SK-N-SH treated with all-trans-retinoic acid at 6 μM for 48 hours (cell line): Measurements from ENCODE around the gene BCL2L13.

ENCODE experiments used
- ATAC-seq: fragments of 200-7000 bp; cut with Tn5 transposase; 3 replicates; pipeline ENCODE4 v1.9.1; 2020; ENCODE audit warnings: mild to moderate bottlenecking, moderate library complexity
- BACH2 ChIP-seq: fragments of 250-450 bp; sonication (Bioruptor Pico); IDR thresholded peaks from 2 replicates; pipeline ENCODE4 v1.9.0; 2021; ENCODE audit warnings: mild to moderate bottlenecking, borderline replicate concordance
- ESRRG ChIP-seq: fragments of 250-450 bp; sonication (Bioruptor Pico); IDR thresholded peaks from 2 replicates; pipeline ENCODE4 v1.6.1; 2021; ENCODE audit warnings: mild to moderate bottlenecking
- GLIS3 ChIP-seq: fragments of 250-450 bp; sonication (Bioruptor Pico); IDR thresholded peaks from 2 replicates; pipeline ENCODE4 v1.5.0; 2020; ENCODE audit warnings: mild to moderate bottlenecking, moderate library complexity
- ISL1 ChIP-seq: fragments of 250-450 bp; sonication (Bioruptor Pico); IDR thresholded peaks from 2 replicates; pipeline ENCODE4 v2.1.2; 2022; ENCODE audit warnings: mild to moderate bottlenecking, moderate library complexity
- PATZ1 ChIP-seq: fragments of 250-450 bp; sonication (Bioruptor Pico); IDR thresholded peaks from 2 replicates; pipeline ENCODE4 v1.8.0; 2020; ENCODE audit warnings: mild to moderate bottlenecking, moderate library complexity, borderline replicate concordance
- PPARA ChIP-seq: fragments of 250-450 bp; sonication (Bioruptor Pico); IDR thresholded peaks from 2 replicates; pipeline ENCODE4 v1.5.0; 2020; ENCODE audit warnings: mild to moderate bottlenecking, borderline replicate concordance
- RARB ChIP-seq: fragments of 250-450 bp; sonication (Bioruptor Pico); IDR thresholded peaks from 2 replicates; pipeline ENCODE4 v1.8.0; 2021; ENCODE audit warnings: mild to moderate bottlenecking, moderate library complexity
- SNAI2 ChIP-seq: fragments of 250-450 bp; sonication (Bioruptor Pico); IDR thresholded peaks from 2 replicates; pipeline ENCODE4 v1.5.0; 2020; ENCODE audit warnings: mild to moderate bottlenecking, moderate library complexity
- TCF4 ChIP-seq: fragments of 250-450 bp; sonication (Bioruptor Pico); IDR thresholded peaks from 2 replicates; pipeline ENCODE4 v1.8.0; 2021; ENCODE audit warnings: mild to moderate bottlenecking, moderate library complexity, borderline replicate concordance
- TOX ChIP-seq: fragments of 250-450 bp; sonication (Bioruptor Pico); IDR thresholded peaks from 2 replicates; pipeline ENCODE4 v1.8.0; 2021; ENCODE audit warnings: mild to moderate bottlenecking, moderate library complexity, borderline replicate concordance
- ZC3H10 ChIP-seq: fragments of 250-450 bp; sonication (Bioruptor Pico); IDR thresholded peaks from 2 replicates; pipeline ENCODE4 v1.5.1; 2021; ENCODE audit warnings: mild to moderate bottlenecking, moderate library complexity
- ZFP3 ChIP-seq: fragments of 250-450 bp; sonication (Bioruptor Pico); IDR thresholded peaks from 2 replicates; pipeline ENCODE4 v1.5.0; 2020; ENCODE audit warnings: mild to moderate bottlenecking, moderate library complexity
- ZFP30 ChIP-seq: fragments of 450-650 bp; formaldehyde crosslinking; IDR thresholded peaks from 2 replicates; pipeline ENCODE4 v1.5.0; 2022; ENCODE audit warnings: mild to moderate bottlenecking, moderate library complexity
- ZNF565 ChIP-seq: fragments of 450-650 bp; formaldehyde crosslinking; conservative IDR thresholded peaks from 2 replicates; pipeline ENCODE4 v1.5.0; 2020; ENCODE audit warnings: low read depth, mild to moderate bottlenecking, moderate library complexity
- ZNF70 ChIP-seq: fragments of 450-650 bp; formaldehyde crosslinking; IDR thresholded peaks from 2 replicates; pipeline ENCODE4 v1.5.0; 2020; ENCODE audit warnings: mild to moderate bottlenecking, moderate library complexity
- TF ChIP-seq, protein P1 (sequence below): fragments of 250-450 bp; sonication (Bioruptor Pico); IDR thresholded peaks from 2 replicates; pipeline ENCODE4 v1.5.0; 2020; ENCODE audit warnings: mild to moderate bottlenecking, moderate library complexity
- TF ChIP-seq, protein P2 (sequence below): fragments of 250-450 bp; sonication (Bioruptor Pico); IDR thresholded peaks from 2 replicates; pipeline ENCODE4 v1.8.0; 2021; ENCODE audit warnings: low read depth, mild to moderate bottlenecking, moderate library complexity, borderline replicate concordance
- TF ChIP-seq, protein P3 (sequence below): fragments of 250-450 bp; sonication (Bioruptor Pico); IDR thresholded peaks from 2 replicates; pipeline ENCODE4 v1.5.1; 2020; ENCODE audit warnings: low read depth, mild to moderate bottlenecking, moderate library complexity

Gene BCL2L13

DNA sequence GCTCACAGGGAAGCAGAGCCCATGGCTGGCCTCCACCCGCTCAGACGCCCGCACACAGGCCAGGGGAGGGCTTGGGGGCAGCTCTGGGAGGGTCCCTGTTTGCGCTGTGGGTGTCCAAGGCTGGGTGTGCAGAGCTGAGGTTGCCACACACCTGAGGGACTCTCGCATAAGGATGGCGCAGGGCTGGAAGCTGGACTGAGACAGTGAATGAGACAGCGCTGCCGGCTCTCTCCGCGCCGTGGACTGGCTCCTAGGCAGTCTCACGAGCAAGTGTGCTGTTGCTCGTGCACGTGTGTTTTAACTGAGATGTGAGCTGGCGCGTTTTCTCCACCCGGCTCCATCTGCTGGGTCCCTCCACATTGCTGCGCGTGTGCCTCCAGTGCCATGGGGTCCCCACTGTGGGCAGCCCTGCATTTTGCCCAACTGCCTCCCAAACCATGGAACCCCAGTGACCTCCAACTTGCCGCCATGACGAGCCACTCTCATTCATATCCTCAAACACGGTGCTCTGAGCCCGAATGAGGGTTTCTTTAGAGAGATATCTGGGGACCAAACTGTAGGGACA, 139.9 kb downstream of the BCL2L13 start:
- no peak for ATAC-seq
- TF ChIP-seq PATZ1 (CRISPR knock-in tag) (no peak), PPARA (CRISPR knock-in tag) (no peak), ZNF70 (no peak), ESRRG (CRISPR knock-in tag) (no peak), ZNF565 (CRISPR knock-in tag) (no peak), ZC3H10 (CRISPR knock-in tag) (no peak)
- TF ChIP-seq, protein P1, sequence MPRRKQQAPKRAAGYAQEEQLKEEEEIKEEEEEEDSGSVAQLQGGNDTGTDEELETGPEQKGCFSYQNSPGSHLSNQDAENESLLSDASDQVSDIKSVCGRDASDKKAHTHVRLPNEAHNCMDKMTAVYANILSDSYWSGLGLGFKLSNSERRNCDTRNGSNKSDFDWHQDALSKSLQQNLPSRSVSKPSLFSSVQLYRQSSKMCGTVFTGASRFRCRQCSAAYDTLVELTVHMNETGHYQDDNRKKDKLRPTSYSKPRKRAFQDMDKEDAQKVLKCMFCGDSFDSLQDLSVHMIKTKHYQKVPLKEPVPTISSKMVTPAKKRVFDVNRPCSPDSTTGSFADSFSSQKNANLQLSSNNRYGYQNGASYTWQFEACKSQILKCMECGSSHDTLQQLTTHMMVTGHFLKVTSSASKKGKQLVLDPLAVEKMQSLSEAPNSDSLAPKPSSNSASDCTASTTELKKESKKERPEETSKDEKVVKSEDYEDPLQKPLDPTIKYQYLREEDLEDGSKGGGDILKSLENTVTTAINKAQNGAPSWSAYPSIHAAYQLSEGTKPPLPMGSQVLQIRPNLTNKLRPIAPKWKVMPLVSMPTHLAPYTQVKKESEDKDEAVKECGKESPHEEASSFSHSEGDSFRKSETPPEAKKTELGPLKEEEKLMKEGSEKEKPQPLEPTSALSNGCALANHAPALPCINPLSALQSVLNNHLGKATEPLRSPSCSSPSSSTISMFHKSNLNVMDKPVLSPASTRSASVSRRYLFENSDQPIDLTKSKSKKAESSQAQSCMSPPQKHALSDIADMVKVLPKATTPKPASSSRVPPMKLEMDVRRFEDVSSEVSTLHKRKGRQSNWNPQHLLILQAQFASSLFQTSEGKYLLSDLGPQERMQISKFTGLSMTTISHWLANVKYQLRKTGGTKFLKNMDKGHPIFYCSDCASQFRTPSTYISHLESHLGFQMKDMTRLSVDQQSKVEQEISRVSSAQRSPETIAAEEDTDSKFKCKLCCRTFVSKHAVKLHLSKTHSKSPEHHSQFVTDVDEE (CRISPR knock-in tag): no peak
- TF ChIP-seq, protein P2, sequence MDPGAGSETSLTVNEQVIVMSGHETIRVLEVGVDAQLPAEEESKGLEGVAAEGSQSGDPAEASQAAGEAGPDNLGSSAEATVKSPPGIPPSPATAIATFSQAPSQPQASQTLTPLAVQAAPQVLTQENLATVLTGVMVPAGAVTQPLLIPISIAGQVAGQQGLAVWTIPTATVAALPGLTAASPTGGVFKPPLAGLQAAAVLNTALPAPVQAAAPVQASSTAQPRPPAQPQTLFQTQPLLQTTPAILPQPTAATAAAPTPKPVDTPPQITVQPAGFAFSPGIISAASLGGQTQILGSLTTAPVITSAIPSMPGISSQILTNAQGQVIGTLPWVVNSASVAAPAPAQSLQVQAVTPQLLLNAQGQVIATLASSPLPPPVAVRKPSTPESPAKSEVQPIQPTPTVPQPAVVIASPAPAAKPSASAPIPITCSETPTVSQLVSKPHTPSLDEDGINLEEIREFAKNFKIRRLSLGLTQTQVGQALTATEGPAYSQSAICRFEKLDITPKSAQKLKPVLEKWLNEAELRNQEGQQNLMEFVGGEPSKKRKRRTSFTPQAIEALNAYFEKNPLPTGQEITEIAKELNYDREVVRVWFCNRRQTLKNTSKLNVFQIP: no peak

DNA sequence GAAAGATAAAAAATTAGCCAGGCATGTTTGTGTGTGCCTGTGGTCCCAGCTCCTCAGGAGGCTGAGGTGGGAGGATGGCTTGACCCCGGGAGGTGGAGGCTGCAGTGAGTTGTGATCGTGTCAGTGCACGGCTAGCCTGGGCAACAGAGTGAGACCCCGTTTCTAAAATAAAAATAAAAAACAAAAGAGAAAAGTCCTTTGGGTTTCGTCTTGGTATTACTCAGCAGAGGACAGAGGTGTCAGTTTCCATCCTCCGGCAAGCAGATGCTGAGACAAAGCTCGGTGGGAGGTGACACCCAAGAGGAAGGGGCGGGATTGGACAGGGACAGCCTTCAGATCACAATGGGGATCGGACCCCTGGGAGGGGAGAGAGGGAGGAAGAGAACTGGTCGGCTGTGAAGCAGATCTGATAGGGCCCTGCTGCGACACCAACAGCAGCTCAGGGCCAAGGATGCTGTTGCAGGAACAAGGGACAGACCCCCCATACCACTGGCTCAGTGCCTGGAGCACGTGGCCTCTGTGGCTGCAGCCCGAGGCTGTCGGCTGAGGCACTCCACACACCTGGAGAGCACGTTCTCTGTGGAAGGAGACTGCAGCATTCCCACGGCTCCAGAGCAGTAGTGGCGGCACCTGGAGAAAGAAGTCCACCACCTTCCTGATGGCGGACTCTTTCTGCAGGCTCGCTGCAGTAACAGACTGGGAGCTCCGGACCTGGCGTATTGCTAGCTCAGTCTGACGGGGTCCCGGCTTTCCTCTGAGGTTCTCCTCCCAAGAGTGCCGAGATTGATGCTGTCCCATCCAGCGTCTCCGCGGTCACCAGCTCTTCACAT, 140.9 kb downstream of the BCL2L13 start:
- TF ChIP-seq, protein P3, sequence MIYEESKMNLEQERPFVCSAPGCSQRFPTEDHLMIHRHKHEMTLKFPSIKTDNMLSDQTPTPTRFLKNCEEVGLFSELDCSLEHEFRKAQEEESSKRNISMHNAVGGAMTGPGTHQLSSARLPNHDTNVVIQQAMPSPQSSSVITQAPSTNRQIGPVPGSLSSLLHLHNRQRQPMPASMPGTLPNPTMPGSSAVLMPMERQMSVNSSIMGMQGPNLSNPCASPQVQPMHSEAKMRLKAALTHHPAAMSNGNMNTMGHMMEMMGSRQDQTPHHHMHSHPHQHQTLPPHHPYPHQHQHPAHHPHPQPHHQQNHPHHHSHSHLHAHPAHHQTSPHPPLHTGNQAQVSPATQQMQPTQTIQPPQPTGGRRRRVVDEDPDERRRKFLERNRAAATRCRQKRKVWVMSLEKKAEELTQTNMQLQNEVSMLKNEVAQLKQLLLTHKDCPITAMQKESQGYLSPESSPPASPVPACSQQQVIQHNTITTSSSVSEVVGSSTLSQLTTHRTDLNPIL (CRISPR knock-in tag): no peak
- TF ChIP-seq ZFP3 (CRISPR knock-in tag) (no peak), BACH2 (CRISPR knock-in tag) (no peak), GLIS3 (CRISPR knock-in tag) (no peak), SNAI2 (CRISPR knock-in tag) (no peak), TOX (CRISPR knock-in tag) (no peak), RARB (no peak), ZC3H10 (CRISPR knock-in tag) (no peak), ZFP30 (no peak), PATZ1 (CRISPR knock-in tag) (no peak), ESRRG (CRISPR knock-in tag) (no peak), PPARA (CRISPR knock-in tag) (no peak), ZNF565 (CRISPR knock-in tag) (no peak), ISL1 (CRISPR knock-in tag) (no peak), TCF4 (no peak)
- TF ChIP-seq, protein P2: no peak
- TF ChIP-seq, protein P1 (CRISPR knock-in tag): no peak

More for the DNA sequence above, 140.9 kb downstream of the BCL2L13 start:
- ATAC-seq: no peak
